GM23338 (cell line): Measurements from ENCODE around the gene CTTNBP2. TPM values are rescaled to one million over a fixed set of nuclear protein-coding genes. Genes with fewer than 3 reads are reported as not detected.

Experiments used
- ATAC-seq: fragments of 200-7000 bp; cut with Tn5 transposase; 3 replicates; pipeline ENCODE4 v1.9.1; 2020
- DNase-seq: peaks from one replicate; pipeline ENCODE4 v3.0.0-alpha.2; 2015; ENCODE audit warnings: low spot score
- H2AFZ ChIP-seq: fragments of 200-600 bp; sonication (generic); 2 replicates; pipeline ENCODE4 v1.8.0; 2016; ENCODE audit warnings: antibody characterized with exemption, mild to moderate bottlenecking, moderate library complexity
- H3F3A ChIP-seq: fragments of 200-600 bp; sonication (generic); replicated peaks from 2 replicates; pipeline ENCODE4 v1.8.0; 2017; ENCODE audit warnings: antibody characterized with exemption, mixed run types, low read depth
- H3K27ac ChIP-seq: fragments of 200-600 bp; sonication (generic); 2 replicates; pipeline ENCODE4 v1.6.1; 2016; ENCODE audit warnings: low read depth
- H3K27me3 ChIP-seq: fragments of 200-600 bp; sonication (generic); 2 replicates; pipeline ENCODE4 v1.8.0; 2016; ENCODE audit warnings: mild to moderate bottlenecking, mixed run types, moderate library complexity; ENCODE audit not compliant: insufficient read depth
- H3K36me3 ChIP-seq: fragments of 200-600 bp; sonication (generic); 2 replicates; pipeline ENCODE4 v1.8.0; 2016; ENCODE audit warnings: mild to moderate bottlenecking; ENCODE audit not compliant: insufficient read depth
- H3K4me1 ChIP-seq: fragments of 200-600 bp; sonication (generic); 2 replicates; pipeline ENCODE4 v1.8.0; 2016; ENCODE audit warnings: mild to moderate bottlenecking, moderate library complexity; ENCODE audit not compliant: insufficient read depth
- H3K4me2 ChIP-seq: fragments of 200-600 bp; sonication (generic); 2 replicates; pipeline ENCODE4 v1.7.1; 2017; ENCODE audit warnings: mixed run types
- H3K4me3 ChIP-seq: fragments of 200-600 bp; sonication (generic); 2 replicates; pipeline ENCODE4 v1.6.1; 2016; ENCODE audit warnings: mixed run types
- H3K79me2 ChIP-seq: fragments of 200-600 bp; sonication (generic); replicated peaks from 2 replicates; pipeline ENCODE4 v1.8.0; 2017; ENCODE audit warnings: mild to moderate bottlenecking; ENCODE audit not compliant: insufficient read depth
- H3K9me2 ChIP-seq: fragments of 200-600 bp; sonication (generic); 2 replicates; pipeline ENCODE4 v1.8.0; 2017; ENCODE audit not compliant: insufficient read depth
- H4K20me1 ChIP-seq: fragments of 200-600 bp; sonication (generic); replicated peaks from 2 replicates; pipeline ENCODE4 v1.8.0; 2017; ENCODE audit warnings: mild to moderate bottlenecking; ENCODE audit not compliant: insufficient read depth
- H3K27ac Mint-ChIP-seq: 2 replicates; pipeline ENCODE4 v1.8.0; 2020; ENCODE audit warnings: inconsistent platforms, mild to moderate bottlenecking, moderate library complexity, mixed read lengths
- H3K27me3 Mint-ChIP-seq: 3 replicates; pipeline ENCODE4 v1.8.0; 2022; ENCODE audit warnings: low read depth, mild to moderate bottlenecking, moderate library complexity, mixed read lengths, inconsistent platforms; ENCODE audit not compliant: insufficient read depth, poor library complexity
- H3K36me3 Mint-ChIP-seq: 3 replicates; pipeline ENCODE4 v1.8.0; 2021; ENCODE audit warnings: low read depth, mild to moderate bottlenecking, inconsistent platforms, moderate library complexity, mixed read lengths
- H3K4me1 Mint-ChIP-seq: 3 replicates; pipeline ENCODE4 v1.8.0; 2020; ENCODE audit warnings: mild to moderate bottlenecking, inconsistent platforms, mixed read lengths
- H3K4me3 Mint-ChIP-seq: 3 replicates; pipeline ENCODE4 v1.8.0; 2021; ENCODE audit warnings: moderate library complexity, mild to moderate bottlenecking, inconsistent platforms, mixed read lengths
- H3K9me3 Mint-ChIP-seq: 3 replicates; pipeline ENCODE4 v1.8.0; 2020; ENCODE audit warnings: moderate library complexity, mild to moderate bottlenecking, inconsistent platforms, mixed read lengths
- CREB1 ChIP-seq: fragments of 250-450 bp; sonication (Bioruptor Pico); IDR thresholded peaks from 2 replicates; pipeline ENCODE4 v1.5.0; 2020; ENCODE audit warnings: low read depth, mild to moderate bottlenecking, moderate library complexity
- ETS1 ChIP-seq: IDR thresholded peaks from 2 replicates; pipeline ENCODE4 v1.6.1; 2016; ENCODE audit warnings: antibody characterized with exemption
- EZH2 ChIP-seq: fragments of 200-600 bp; sonication (generic); IDR thresholded peaks from one replicate; pipeline ENCODE4 v1.8.0; 2017; ENCODE audit warnings: antibody characterized with exemption, mild to moderate bottlenecking, low read depth; ENCODE audit not compliant: unreplicated experiment
- EZH2phosphoT487 ChIP-seq: fragments of 200-600 bp; sonication (generic); IDR thresholded peaks from one replicate; pipeline ENCODE4 v1.8.1; 2018; ENCODE audit warnings: antibody characterized with exemption; ENCODE audit not compliant: unreplicated experiment
- JUNB ChIP-seq: IDR thresholded peaks from one replicate; pipeline ENCODE4 v1.6.1; 2016; ENCODE audit warnings: antibody characterized with exemption; ENCODE audit not compliant: unreplicated experiment
- NANOG ChIP-seq: IDR thresholded peaks from 2 replicates; pipeline ENCODE4 v1.6.1; 2016; ENCODE audit warnings: antibody characterized with exemption, borderline replicate concordance
- POLR2AphosphoS5 ChIP-seq: IDR thresholded peaks from 2 replicates; pipeline ENCODE4 v1.6.1; 2016; ENCODE audit warnings: antibody characterized with exemption, low read depth
- REST ChIP-seq: IDR thresholded peaks from one replicate; pipeline ENCODE4 v1.6.1; 2018; ENCODE audit warnings: antibody characterized with exemption; ENCODE audit not compliant: unreplicated experiment
- STAT1 ChIP-seq: IDR thresholded peaks from one replicate; pipeline ENCODE4 v1.6.1; 2016; ENCODE audit warnings: antibody characterized with exemption; ENCODE audit not compliant: unreplicated experiment
- ZNF114 ChIP-seq: fragments of 250-450 bp; sonication (Bioruptor Pico); IDR thresholded peaks from 2 replicates; pipeline ENCODE4 v1.5.0; 2020; ENCODE audit warnings: mild to moderate bottlenecking, moderate library complexity
- ZNF331 ChIP-seq: fragments of 250-450 bp; sonication (Bioruptor Pico); IDR thresholded peaks from 2 replicates; pipeline ENCODE4 v1.5.0; 2020; ENCODE audit warnings: low read depth, mild to moderate bottlenecking, moderate library complexity
- ZNF462 ChIP-seq: fragments of 250-450 bp; sonication (Bioruptor Pico); IDR thresholded peaks from 2 replicates; pipeline ENCODE4 v1.5.0; 2020; ENCODE audit warnings: mild to moderate bottlenecking, moderate library complexity
- polyA plus RNA-seq: library from polyadenylated mRNA; unstranded; fragments of >200 nt; fragmentation: Nextera tagmentation; extraction: Ambion mirVana; gene quantifications from 2 replicates; pipeline ENCODE4 v1.2.1, GENCODE V29; 2016
- total RNA-seq: library from RNA; depleted of rRNA; stranded (reverse); fragments of >200 nt; shearing (Covaris generic); gene quantifications from 2 replicates; pipeline ENCODE4 v1.2.3, GENCODE V29; 2014

Gene CTTNBP2
- total and polyA plus RNA-seq, 2 experiments from 2014 or later: 26.8 to 30.7 TPM

- Histone ChIP-seq H3F3A (no peaks in the 10 kb centered on the region), H3K27me3 (no peaks in the 10 kb centered on the region), H3K79me2 (no peaks in the 10 kb centered on the region), H3K36me3 (no peaks in the 10 kb centered on the region), H3K4me2 (no peak overlapping the region), H3K4me1 (no peaks in the 10 kb centered on the region), H3K4me3 (no peak overlapping the region), H3K9me2 (no peaks in the 10 kb centered on the region), H4K20me1 (no peaks in the 10 kb centered on the region), H2AFZ (no peak overlapping the region), H3K27ac (no peak overlapping the region)
- no peak for ATAC-seq
- Mint-ChIP-seq H3K9me3 (no peaks in the 10 kb centered on the region), H3K27me3 (no peaks in the 10 kb centered on the region), H3K4me3 (no peak overlapping the region), H3K4me1 (no peaks in the 10 kb centered on the region), H3K27ac (no peak overlapping the region), H3K36me3 (peaks cover 34% of the 10 kb centered on the region)
- no peak for TF ChIP-seq NANOG
- no peak for TF ChIP-seq EZH2
- no peak for TF ChIP-seq ZNF114 (CRISPR knock-in tag)
- TF ChIP-seq STAT1: no peak
- no peak for TF ChIP-seq ZNF331 (CRISPR knock-in tag)
- no peak for TF ChIP-seq ZNF462
- no peak for TF ChIP-seq REST
- no peak for TF ChIP-seq ETS1
- TF ChIP-seq POLR2AphosphoS5: no peak
- no peak for TF ChIP-seq CREB1 (CRISPR knock-in tag)
- no peak for TF ChIP-seq EZH2phosphoT487
- no peak for TF ChIP-seq JUNB
- no peak for DNase-seq
These were observed 153.9 kb downstream of the CTTNBP2 start for GRCh38 chr7:117719377-117719776.
